C4-2B (cell line): ENCODE results near the gene PLEKHM2.

ENCODE experiments used
- CTCF ChIP-seq: fragments of 450-650 bp; conservative IDR thresholded peaks from 2 replicates; pipeline ENCODE4 v1.5.1; 2017; ENCODE audit warnings: mild to moderate bottlenecking
- ZFX ChIP-seq: fragments of 450-650 bp; IDR thresholded peaks from 2 replicates; pipeline ENCODE4 v1.6.1; 2017

GRCh38 chr1:15753776-15754175 is 69.7 kb downstream of the PLEKHM2 start:
- no peak for TF ChIP-seq CTCF
- TF ChIP-seq ZFX: no peak
